Purkinje cell (primary cell): ENCODE data around the gene GCFC2. TPM values are rescaled to one million over a fixed set of nuclear protein-coding genes. Genes with fewer than 3 reads are reported as not detected.

Source experiments
- polyA plus RNA-seq: library from polyadenylated mRNA; unstranded; fragments of >200 nt; fragmentation: Nextera tagmentation; gene quantifications from 2 replicates; pipeline ENCODE4 v1.2.1, GENCODE V29; 2014

GCFC2 gene
- polyA plus RNA-seq: 14.7 and 16.9 TPM in 2 replicates

GRCh38 chr2:75710577-75711253, at the start of gene GCFC2:
GCFC2 (minus strand) TSS chr2:75710915; CDS start chr2:75710855, 60 bp downstream.

GRCh38 chr2:75646583-75647425, 63.9 kb downstream of the GCFC2 start, which contains the start of gene MRPL19:
MRPL19 (plus strand) TSS chr2:75646783; CDS start chr2:75646808, 25 bp downstream.

Other genes starting within 250 kb of the GCFC2 start
- gene EVA1A, start 150.0 kb downstream of the GCFC2 start, polyA plus RNA-seq: 0.67 and 1.7 TPM in 2 replicates
- 44.0 and 60.6 TPM in 2 replicates for gene MRPL19, start 64.1 kb downstream of the GCFC2 start, polyA plus RNA-seq